SJCRH30 (cell line): ENCODE results near the gene CRYBG2. TPM values are rescaled to one million over a fixed set of nuclear protein-coding genes. Genes with fewer than 3 reads are reported as not detected.
"Not testable (repeated sequence)": the region's sequence is repeated elsewhere in the genome, so short reads cannot be mapped to it uniquely, and the experiment has no call there.

Experiments
- DNase-seq, 2 experiments: peaks; one replicate each; pipeline ENCODE4 v3.0.0-alpha.2; 2015 to 2020
- H3K27ac ChIP-seq: fragments of 250-450 bp; sonication (Bioruptor Pico); 2 replicates; pipeline ENCODE4 v1.5.1; 2020; ENCODE audit warnings: mild to moderate bottlenecking, moderate library complexity
- H3K27me3 ChIP-seq: fragments of 250-450 bp; sonication (Bioruptor Pico); 2 replicates; pipeline ENCODE4 v1.5.1; 2020; ENCODE audit warnings: mild to moderate bottlenecking, moderate library complexity
- H3K36me3 ChIP-seq: fragments of 250-450 bp; sonication (Bioruptor Pico); 2 replicates; pipeline ENCODE4 v1.5.1; 2020; ENCODE audit warnings: mild to moderate bottlenecking, moderate library complexity
- H3K4me1 ChIP-seq: fragments of 250-450 bp; sonication (Bioruptor Pico); 2 replicates; pipeline ENCODE4 v1.5.1; 2020; ENCODE audit warnings: mild to moderate bottlenecking, moderate library complexity
- H3K4me3 ChIP-seq: fragments of 250-450 bp; sonication (Bioruptor Pico); 2 replicates; pipeline ENCODE4 v1.5.1; 2020; ENCODE audit warnings: mild to moderate bottlenecking, moderate library complexity
- H3K9me3 ChIP-seq: fragments of 250-450 bp; sonication (Bioruptor Pico); replicated peaks from 2 replicates; pipeline ENCODE4 v1.5.1; 2020; ENCODE audit warnings: mild to moderate bottlenecking, moderate library complexity
- total RNA-seq: library from RNA; depleted of rRNA; stranded (reverse); fragments of >200 nt; shearing (Covaris generic); gene quantifications from 2 replicates; pipeline ENCODE4 v1.2.3, GENCODE V29; 2014

CRYBG2 gene
- total RNA-seq, 1 experiment from 2014 or later, result not detected

DNA sequence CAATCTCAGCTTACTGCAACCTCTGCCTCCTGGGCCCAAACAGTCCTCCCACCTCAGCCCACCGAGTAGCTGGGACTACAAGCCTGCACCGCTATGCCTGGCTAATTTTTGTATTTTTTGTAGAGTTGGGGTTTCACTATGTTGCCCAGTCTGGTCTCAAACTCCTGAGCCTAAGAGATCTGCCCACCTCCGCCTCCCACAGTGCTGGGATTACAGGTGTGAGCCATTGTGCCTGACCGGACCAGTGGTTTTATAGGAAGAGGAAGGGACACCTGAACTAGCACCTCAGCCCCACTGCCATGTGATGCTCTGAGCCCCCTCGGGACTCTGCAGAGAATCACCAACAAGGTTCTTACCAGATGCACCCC lies 4.1 kb downstream of the CRYBG2 start:
- Histone ChIP-seq H3K27me3 (peaks cover 18% of the 10 kb centered on the region), H3K27ac (no peak overlapping the region), H3K9me3 (no peaks in the 10 kb centered on the region), H3K4me1 (peaks cover 5% of the 10 kb centered on the region), H3K36me3 (no peaks in the 10 kb centered on the region), H3K4me3 (no peak overlapping the region)
- DNase-seq, result no peak

DNA sequence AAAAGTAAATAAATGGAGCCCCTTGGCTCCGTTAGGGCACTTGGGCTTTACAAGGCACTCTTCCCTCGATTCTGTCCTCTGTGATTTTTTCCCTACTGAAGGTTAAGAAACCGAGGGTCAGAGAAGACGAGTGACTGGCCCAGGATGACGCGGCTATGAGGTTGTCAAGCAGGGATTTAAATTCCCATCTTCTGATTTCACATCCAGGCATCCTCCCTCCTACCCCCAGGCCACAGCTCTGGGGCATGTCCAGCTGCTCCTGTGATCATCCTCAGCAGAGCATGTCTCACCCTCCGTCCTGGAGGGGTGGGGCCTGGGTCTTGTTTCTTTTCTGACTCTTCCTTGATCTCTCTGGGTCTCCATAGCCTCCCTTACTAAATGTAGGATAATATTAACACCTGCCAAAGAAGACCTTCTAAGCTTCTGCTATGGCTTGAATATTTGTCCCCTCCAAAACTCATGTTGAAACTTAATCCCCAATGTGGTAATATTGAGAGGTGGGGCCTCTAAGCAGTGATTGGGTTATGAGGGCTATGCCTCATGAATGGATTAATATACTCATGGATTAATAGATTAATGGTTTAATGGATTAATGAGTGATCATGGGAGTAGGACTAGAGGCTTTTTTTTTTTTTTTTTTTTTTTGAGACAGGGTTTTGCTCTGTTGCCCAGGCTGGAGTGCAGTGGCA lies 4.6 kb downstream of the CRYBG2 start:
- Histone ChIP-seq H3K9me3 (no peaks in the 10 kb centered on the region), H3K4me3 (no peak overlapping the region), H3K4me1 (peaks cover 5% of the 10 kb centered on the region), H3K27ac (no peak overlapping the region), H3K36me3 (no peaks in the 10 kb centered on the region), H3K27me3 (peaks cover 18% of the 10 kb centered on the region)
- DNase-seq, result peak; percentile 59 to 70

DNA sequence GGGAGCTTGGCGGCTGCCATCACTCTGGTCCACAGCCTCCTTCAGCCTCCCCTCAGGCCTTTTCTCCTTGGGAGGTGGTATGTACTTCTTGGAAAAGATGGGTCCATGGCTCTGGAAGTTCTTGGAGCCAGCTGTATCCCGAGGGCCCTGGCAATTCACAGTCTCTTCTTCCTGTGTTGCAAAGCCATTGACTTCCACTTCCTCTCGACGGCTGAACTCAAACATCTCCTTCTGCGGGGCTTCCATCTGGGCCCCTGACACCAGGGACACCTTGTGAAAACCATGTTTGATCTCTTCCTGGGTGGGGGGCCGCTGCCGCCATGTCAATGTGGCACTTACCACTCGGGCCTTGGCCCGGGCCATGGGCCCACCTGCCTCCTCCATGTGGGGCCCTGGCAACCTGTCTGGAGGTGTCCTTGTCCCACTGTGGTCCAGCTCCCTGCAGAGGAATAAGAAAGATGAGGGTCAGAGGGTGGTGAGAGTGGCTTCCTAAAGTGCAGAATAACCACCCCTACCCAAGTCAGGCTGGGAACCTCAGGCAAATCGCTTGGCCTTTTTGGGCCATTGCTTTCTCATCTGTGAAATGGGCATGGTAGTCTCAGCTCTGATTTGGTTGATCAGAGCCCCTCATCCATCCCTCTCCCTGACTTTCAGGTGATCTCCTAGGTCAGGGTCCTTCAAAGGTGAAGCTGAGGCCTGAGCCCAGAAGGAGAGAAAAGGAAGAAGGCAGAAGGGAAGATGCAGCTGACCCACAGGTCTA lies 7.5 kb downstream of the CRYBG2 start:
- no peak for DNase-seq
- Histone ChIP-seq H3K27ac (no peak overlapping the region), H3K27me3 (peaks cover 38% of the 10 kb centered on the region), H3K36me3 (no peaks in the 10 kb centered on the region), H3K4me3 (no peak overlapping the region), H3K9me3 (no peaks in the 10 kb centered on the region), H3K4me1 (peaks cover 5% of the 10 kb centered on the region)

DNA sequence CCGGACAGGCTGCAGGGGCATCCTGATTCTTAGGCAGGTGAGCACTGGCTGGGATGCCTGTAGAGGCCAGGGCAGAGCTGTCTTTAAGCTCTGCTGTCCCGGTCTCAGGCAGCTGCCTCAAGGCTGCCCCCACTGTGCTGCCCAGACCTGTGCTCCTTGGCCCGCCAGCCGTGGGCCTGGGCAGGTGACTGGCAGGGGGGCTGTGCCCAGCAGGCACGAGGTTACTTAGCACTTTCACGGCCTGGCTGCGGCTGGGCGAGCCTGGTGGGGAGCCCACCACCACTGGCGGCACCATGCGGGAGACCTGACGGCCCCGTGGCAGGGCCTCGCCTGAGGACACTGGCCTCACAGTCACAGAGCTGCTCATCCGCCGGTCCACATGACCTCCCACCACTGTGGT lies 8.2 kb downstream of the CRYBG2 start:
- Histone ChIP-seq H3K9me3 (no peaks in the 10 kb centered on the region), H3K27me3 (peaks cover 41% of the 10 kb centered on the region), H3K4me1 (peaks cover 5% of the 10 kb centered on the region; the same call in 1 of the 2 replicates), H3K36me3 (no peaks in the 10 kb centered on the region), H3K4me3 (no peak overlapping the region), H3K27ac (no peak overlapping the region)
- DNase-seq, result no peak

DNA sequence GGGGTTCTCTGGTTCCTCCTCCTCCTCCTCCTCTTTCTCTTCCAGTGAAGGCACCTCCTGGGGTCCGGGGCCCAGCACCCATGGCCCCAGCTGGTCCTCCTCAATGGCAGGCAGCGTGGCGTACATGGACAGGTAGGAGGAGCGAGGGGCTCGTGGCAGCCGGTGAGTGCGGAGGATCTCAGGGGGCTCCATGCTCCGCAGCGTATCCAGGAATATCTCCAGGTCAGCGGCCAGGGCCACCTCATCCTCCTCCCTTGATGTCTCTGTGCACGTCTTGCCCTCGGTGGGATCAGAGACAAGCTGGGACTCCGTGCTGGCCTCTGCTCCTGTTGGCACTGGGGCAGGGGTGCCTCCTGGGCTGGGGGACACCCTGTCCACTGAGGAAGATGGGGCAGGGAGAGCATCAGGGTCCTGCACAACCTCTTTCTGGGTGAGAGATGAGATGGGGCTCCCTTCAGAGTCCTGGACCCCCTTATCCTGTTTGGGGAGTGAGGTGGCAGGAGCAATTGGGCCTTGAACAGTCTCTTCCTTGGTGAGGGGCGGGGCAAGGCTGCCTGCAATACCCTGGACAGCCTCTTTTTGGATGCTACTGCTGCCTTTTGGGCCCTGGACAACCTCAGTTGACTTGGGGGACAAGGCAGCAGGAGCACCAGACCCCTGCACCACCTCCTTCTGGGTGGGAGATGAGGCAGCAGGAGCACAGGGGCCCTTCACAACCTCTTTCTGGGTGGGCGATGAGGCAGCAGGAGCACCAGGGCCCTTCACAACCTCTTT lies 9.6 kb downstream of the CRYBG2 start:
- Histone ChIP-seq H3K27ac (no peak overlapping the region), H3K27me3 (peaks cover 42% of the 10 kb centered on the region), H3K4me1 (0 out of 2 replicates have a peak, but pooled peaks cover under 1% of the 10 kb centered on the region), H3K9me3 (no peaks in the 10 kb centered on the region), H3K36me3 (no peaks in the 10 kb centered on the region), H3K4me3 (no peak overlapping the region)
- no peak for DNase-seq

DNA sequence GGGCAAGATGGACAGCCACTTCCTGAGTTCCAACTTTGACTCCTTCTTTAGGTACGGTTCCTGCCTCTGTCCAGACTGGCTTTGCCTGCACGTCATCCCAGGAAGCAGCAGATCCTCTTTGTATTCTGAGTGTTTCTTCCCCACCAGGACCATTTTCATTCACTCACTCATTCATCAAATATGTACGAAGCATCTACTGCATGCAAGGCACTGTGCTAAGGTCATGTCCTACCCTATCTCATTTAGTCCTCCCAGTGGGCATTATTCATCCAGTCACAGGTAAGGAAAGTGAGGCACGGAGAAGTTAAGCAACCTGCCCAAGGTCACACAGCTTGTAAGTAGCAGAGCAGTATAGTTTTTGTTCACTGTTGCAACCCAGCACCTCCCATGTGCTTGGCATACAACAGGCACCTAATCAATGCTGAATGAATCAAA lies 13.9 kb downstream of the CRYBG2 start:
- no peaks in the 10 kb centered on the region for H3K36me3 ChIP-seq
- no peaks in the 10 kb centered on the region for H3K9me3 ChIP-seq
- no peak overlapping the region for H3K4me3 ChIP-seq
- H3K4me1 ChIP-seq, result no peaks in the 10 kb centered on the region
- no peak for DNase-seq
- no peak overlapping the region for H3K27ac ChIP-seq
- H3K27me3 ChIP-seq, result peaks cover 56% of the 10 kb centered on the region

DNA sequence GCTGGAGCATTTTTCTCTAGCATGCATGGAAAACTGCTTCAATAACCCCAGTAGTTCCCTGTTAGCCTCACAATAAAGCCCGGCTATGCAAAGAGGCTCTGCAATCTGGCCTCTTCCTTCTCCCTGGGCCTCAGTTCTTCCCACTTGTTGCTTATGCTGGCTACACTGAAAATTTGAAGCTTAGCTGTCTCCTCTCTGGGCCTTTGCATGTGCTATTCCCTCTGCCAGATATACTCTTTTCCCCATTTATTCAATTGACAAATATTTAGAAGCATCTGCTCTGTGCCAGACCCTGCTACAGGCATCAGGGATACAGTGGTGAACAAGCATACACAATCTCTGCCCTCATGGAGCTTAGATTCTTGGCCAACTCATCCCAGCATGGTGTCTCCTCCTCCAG lies 15.3 kb downstream of the CRYBG2 start:
- DNase-seq, result no peak
- Histone ChIP-seq H3K36me3 (no peaks in the 10 kb centered on the region), H3K4me1 (no peaks in the 10 kb centered on the region), H3K9me3 (no peaks in the 10 kb centered on the region), H3K4me3 (no peak overlapping the region), H3K27me3 (peaks cover 57% of the 10 kb centered on the region), H3K27ac (no peak overlapping the region)

DNA sequence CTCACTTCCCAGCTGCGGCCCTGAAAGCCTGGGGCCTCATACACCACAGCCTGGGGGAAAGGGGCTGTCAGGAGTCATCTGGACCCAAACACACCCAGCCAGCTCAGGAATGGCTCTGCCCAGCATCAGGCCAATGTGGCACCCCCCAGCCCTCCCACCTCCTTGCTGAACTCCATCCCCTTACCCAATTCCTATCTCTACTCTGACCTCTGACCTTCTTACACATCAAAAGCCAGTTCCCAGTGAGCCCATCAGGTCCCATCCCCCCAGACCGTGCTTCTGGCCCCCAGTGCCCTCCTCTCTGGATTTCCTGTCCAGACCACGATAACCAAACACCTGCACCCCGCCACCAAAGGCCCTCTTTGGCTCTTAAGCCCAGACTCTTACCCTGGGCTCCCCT lies 16.3 kb downstream of the CRYBG2 start:
- Histone ChIP-seq H3K27me3 (peaks cover 50% of the 10 kb centered on the region), H3K27ac (no peak overlapping the region), H3K4me1 (no peaks in the 10 kb centered on the region), H3K9me3 (no peaks in the 10 kb centered on the region), H3K4me3 (no peak overlapping the region), H3K36me3 (no peaks in the 10 kb centered on the region)
- no peak for DNase-seq

DNA sequence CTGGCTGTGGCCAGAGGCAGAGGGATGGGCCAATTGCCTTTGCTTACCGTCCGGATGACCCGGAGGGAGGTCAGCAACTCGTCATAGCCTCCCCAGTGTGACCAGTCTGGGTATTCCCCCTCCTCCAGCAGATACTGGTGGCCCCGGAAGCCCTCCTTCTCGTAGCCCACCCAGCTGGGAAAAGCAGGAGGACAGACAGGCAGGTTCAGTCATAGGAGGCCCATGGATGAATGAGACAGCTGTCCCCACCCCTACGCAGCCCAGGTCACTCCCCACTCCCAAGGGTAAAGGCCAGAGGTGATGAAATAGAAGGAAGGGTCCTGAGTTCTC lies 16.8 kb downstream of the CRYBG2 start:
- no peaks in the 10 kb centered on the region for H3K36me3 ChIP-seq
- no peaks in the 10 kb centered on the region for H3K9me3 ChIP-seq
- no peaks in the 10 kb centered on the region for H3K4me1 ChIP-seq
- DNase-seq, result no peak
- no peak overlapping the region for H3K27ac ChIP-seq
- peaks cover 45% of the 10 kb centered on the region for H3K27me3 ChIP-seq
- H3K4me3 ChIP-seq, result no peak overlapping the region

DNA sequence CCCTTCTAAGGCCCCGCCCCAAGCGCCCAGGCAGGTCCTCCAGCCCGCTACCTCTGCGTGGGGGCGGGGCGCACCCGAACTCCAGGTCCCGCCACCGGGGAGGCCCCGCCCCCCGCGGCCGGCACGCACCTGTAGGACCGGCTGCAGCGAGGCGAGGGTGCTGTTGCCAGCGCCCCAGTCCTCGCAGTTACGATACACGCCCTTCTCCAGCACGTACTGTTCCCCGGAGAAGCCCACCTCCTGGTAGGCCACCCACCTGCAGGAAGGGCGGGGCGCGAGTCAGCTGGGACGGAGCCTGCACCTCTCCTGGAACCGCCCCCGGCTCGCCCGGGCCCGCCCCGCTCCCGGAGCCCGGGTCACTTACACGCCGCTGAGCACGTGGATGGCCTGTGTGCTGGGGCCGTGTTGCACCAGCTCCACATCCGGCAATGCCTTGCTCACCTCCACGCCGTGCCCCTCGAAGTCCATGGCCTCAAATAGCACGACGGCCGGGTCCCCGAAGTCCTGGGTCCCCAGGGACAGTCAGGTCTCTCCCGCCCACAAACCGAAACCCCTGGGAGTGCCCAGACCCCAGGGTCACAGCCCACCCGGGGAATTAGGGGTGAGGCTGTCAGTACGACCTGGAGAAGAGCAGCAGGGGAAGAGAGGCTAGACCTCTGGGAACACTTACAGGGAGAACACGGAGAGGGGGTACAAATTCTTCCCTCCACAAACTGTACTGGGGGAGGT lies 17.3 kb downstream of the CRYBG2 start:
- H3K36me3 ChIP-seq, result no peaks in the 10 kb centered on the region
- H3K9me3 ChIP-seq, result no peaks in the 10 kb centered on the region
- H3K4me3 ChIP-seq, result no peak overlapping the region
- H3K27me3 ChIP-seq, result peaks cover 40% of the 10 kb centered on the region
- no peaks in the 10 kb centered on the region for H3K4me1 ChIP-seq
- no peak overlapping the region for H3K27ac ChIP-seq
- no peak for DNase-seq

DNA sequence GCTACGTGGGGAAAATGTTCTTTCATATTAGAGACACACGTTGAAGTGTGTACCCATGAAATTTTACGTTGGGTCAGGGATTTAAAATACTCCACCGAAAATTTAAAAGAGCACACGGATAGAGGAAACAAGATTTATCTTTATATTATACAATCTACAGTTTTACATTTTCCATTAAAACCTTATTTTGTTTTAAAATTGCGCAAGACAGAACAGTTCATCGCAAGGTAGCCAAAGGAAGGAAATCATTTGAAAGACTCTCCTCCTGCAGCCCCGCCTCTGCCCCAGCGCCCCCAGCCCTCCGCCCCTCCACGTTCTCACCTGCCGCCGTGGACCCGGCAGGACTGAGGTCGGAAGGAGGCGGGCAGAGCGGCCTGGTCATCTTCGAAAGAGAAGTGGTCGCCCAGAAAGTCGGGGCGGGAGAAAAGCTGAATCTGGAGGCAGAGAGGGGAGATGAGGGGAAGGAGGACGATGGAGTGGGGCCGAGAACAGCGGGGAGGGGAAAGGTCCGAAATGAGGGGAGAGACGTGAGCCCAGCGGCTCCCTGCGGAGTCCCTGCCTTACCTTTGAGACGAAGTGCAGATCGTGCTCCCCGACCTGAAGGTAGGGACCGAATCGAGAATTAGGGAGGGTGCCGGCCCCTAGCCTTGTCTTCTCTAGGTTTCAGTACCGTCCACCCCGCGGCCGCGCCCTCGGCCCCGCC lies 18.0 kb downstream of the CRYBG2 start:
- no peak for DNase-seq
- peaks cover 35% of the 10 kb centered on the region for H3K27me3 ChIP-seq
- no peaks in the 10 kb centered on the region for H3K36me3 ChIP-seq
- H3K4me3 ChIP-seq, result no peak overlapping the region
- H3K27ac ChIP-seq, result no peak overlapping the region
- no peaks in the 10 kb centered on the region for H3K9me3 ChIP-seq
- H3K4me1 ChIP-seq, result no peaks in the 10 kb centered on the region

DNA sequence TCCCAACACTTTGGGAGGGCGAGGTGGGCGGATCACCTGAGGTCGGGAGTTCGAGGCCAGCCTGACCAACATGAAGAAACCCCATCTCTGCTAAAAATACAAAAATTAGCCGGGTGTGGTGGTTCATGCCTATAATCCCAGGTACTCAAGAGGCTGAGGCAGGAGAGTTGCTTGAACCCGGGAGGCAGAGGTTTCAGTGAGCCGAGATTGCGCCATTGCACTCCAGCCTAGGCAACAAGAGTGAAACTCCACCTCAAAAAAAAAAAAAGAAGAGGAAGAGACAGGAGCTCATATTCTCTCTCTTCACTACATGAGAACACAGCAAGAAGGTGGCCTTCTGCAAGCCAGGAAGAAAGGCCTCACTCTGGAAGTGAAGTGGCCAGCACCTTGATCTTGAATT lies 20.6 kb downstream of the CRYBG2 start:
- not testable (repeated sequence) for H3K9me3 ChIP-seq, H3K4me3 ChIP-seq, H3K27ac ChIP-seq, DNase-seq, H3K36me3 ChIP-seq, H3K4me1 ChIP-seq
- H3K27me3 ChIP-seq, result peaks cover 31% of the 10 kb centered on the region

DNA sequence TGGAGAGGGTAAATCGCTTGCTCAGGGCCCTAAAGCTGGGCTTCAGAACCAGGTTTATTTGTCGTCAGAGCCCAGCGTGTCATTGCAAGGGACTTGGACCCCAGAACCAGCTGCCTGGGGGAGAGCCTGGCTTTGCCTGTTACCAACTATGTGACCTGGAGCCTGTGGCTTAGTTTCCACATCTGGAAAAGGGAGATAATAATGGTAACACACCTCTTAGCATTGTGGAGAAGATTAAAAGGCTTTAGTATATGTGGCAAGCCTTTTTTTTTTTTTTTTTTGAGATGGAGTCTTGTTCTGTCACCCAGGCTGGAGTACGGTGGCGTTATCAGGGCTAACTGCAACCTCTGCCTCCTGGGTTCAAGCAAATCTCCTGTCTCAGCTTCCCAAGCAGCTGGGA lies 23.7 kb downstream of the CRYBG2 start:
- H3K36me3 ChIP-seq, result no peaks in the 10 kb centered on the region
- no peak for DNase-seq
- no peak overlapping the region for H3K27ac ChIP-seq
- H3K4me1 ChIP-seq, result peaks cover 6% of the 10 kb centered on the region
- no peak overlapping the region for H3K4me3 ChIP-seq
- H3K9me3 ChIP-seq, result no peaks in the 10 kb centered on the region
- peaks cover 20% of the 10 kb centered on the region for H3K27me3 ChIP-seq

DNA sequence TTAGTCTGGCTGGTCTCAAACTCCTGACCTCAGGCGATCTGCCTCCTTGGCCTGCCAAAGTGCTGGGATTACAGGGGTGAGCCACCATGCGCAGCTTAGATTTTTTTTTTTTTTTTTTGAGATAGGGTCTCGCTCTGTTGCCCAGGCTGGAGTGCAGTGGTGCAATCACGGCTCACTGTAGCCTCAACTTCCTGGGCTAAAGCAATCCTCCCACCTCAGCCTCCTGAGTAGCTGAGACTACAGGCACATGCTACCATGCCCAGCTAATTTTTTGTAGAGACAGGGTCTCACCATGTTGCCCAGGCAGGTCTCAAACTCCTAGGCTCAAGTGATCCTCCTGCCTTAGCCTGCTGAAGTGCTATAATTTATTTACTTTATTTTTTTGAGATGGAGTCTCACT lies 24.6 kb downstream of the CRYBG2 start:
- H3K36me3 ChIP-seq, H3K9me3 ChIP-seq, H3K4me3 ChIP-seq, H3K27ac ChIP-seq, DNase-seq, H3K4me1 ChIP-seq: not testable (repeated sequence)
- H3K27me3 ChIP-seq, result peaks cover 11% of the 10 kb centered on the region
